ENCODE results near the gene UQCC2.

Gene UQCC2

DNA sequence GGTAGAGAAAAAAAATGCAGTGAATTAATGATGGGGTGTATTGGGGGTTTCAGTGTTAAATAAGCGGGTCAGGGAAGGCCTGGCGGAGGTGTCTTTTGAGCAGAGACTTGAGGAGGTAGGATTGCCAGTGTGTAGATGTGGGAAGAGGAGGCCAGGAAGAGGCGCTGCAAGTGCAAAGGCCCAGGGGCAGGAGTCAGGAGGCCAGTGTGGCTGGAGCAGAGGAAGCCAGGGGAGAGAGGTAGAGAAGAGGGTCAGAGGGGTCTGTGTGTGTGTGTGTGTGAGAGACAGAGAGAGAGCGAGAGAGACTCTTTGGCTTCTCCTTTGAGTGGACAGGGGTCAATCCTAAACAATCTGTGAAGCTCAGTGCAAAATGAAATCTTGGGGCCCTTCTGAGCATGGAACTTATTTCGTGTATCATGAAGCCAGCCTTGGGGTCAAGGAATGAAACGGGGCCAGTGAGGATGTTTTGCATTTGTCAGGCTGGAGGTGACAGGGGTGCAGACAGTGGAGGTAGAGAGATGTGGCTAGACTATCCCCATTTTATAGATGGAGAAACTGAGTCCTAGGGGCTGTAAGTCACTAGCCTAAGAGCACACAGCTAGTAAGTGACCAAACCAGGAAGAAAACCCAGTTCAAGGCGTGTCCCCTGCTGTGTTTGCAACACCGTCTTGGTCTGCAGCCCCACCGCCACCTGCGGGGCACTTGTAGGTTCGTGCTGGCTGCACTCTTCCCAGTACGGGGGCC is 44.9 kb upstream of the UQCC2 start:
- Histone ChIP-seq H3K4me3 (ENCODE audit: low read depth, low read length) (no peak overlapping the region), H3K9me3 (ENCODE audit: severe bottlenecking) (no peaks in the 10 kb centered on the region), H3K36me3 (no peaks in the 10 kb centered on the region), H3K27me3 (ENCODE audit: insufficient read depth, low read depth, severe bottlenecking) (no peaks in the 10 kb centered on the region), H3K27ac (peak overlapping the region; percentile 86)
- DNase-seq: no peak
- TF ChIP-seq, protein P1, sequence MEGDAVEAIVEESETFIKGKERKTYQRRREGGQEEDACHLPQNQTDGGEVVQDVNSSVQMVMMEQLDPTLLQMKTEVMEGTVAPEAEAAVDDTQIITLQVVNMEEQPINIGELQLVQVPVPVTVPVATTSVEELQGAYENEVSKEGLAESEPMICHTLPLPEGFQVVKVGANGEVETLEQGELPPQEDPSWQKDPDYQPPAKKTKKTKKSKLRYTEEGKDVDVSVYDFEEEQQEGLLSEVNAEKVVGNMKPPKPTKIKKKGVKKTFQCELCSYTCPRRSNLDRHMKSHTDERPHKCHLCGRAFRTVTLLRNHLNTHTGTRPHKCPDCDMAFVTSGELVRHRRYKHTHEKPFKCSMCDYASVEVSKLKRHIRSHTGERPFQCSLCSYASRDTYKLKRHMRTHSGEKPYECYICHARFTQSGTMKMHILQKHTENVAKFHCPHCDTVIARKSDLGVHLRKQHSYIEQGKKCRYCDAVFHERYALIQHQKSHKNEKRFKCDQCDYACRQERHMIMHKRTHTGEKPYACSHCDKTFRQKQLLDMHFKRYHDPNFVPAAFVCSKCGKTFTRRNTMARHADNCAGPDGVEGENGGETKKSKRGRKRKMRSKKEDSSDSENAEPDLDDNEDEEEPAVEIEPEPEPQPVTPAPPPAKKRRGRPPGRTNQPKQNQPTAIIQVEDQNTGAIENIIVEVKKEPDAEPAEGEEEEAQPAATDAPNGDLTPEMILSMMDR (IDR thresholded peaks at IDR 0.05; ENCODE audit: low read depth, low read length): no peak

DNA sequence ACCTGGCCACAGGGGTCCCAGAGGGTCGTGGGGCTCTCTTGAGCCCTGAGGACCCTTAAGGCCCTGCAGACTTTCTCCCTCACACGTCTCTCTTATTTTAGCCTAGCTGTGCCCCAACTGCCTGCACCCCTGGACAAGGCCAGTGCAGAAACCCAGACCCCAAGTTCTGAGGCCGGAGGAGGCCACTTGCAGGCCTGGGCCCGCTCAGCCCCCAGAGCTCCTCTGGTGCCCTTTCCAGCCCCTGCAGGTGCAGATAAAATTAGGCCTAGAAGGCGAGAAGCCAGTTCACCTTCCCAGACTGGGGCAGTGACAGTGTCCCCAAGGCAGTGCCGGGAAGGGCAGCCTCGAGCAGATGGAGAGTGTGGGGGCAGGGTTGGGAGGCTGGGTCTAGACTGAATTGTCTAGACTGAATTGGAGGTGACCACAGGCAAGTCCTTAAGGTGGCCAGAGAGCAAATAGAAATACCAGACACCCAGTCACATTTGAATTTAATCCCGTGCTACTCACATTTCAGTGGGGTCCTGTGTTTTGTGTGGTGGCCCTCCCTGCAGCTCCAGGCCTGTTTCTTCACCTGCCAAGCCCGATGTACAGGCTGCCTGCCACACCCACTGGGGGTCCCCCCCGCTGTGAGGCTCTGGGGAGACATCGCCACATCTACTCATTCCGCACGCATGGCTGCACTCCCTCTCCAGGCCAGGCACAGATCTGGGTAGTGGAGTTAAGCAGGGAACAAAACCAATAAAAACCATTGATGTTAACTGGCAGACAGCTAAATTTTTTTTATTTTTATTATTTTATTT is 43.8 kb upstream of the UQCC2 start:
- no peaks in the 10 kb centered on the region for H3K9me3 ChIP-seq (ENCODE audit: severe bottlenecking)
- no peaks in the 10 kb centered on the region for H3K27me3 ChIP-seq (ENCODE audit: insufficient read depth, low read depth, severe bottlenecking)
- DNase-seq: peak; percentile 96
- H3K36me3 ChIP-seq: no peaks in the 10 kb centered on the region
- peak overlapping the region; percentile 6 for H3K4me3 ChIP-seq (ENCODE audit: low read depth, low read length)
- TF ChIP-seq, protein P1 (IDR thresholded peaks at IDR 0.05; ENCODE audit: low read depth, low read length): no peak
- peak overlapping the region; percentile 86 for H3K27ac ChIP-seq

DNA sequence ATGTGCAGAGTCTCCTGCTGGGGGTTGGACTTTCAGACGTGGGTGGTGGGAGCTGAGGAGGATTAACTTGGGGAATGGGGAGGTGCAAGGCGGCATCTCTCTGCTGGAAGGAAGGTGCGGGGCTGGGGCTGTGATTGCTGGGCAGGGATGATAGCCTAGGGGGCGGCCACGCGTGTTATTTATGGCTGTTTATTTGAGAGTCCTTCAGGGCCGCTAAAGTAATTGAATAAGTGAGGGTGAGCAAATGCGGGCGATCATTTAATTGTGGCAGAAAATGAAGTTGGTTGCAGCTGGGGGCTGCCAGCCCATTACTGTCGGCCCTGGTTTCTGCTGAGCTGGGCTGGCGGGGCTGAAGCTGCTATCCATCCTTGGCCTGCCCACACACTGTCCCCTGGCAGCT is 42.7 kb upstream of the UQCC2 start:
- Histone ChIP-seq H3K4me3 (ENCODE audit: low read depth, low read length) (no peak overlapping the region), H3K27ac (peak overlapping the region; percentile 86), H3K36me3 (no peaks in the 10 kb centered on the region), H3K9me3 (ENCODE audit: severe bottlenecking) (no peaks in the 10 kb centered on the region), H3K27me3 (ENCODE audit: insufficient read depth, low read depth, severe bottlenecking) (no peaks in the 10 kb centered on the region)
- TF ChIP-seq, protein P1 (IDR thresholded peaks at IDR 0.05; ENCODE audit: low read depth, low read length): no peak
- no peak for DNase-seq

DNA sequence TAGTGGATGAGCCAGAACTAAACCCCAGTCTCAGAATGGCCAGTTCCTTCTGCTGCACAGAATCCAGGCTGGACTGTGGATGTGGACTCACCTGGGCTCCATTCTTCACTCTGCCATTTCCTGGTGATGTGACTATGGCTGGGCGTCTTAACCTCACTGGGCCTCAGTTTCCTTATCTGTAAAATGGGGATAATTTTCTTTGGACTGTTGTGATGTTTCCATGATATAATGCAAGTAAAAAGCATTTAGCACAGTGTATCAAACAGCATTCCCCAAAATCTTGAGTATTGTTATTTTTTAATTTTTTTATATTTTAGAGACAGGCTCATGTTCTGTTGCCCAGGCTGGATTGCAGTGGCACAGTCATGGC is 41.1 kb upstream of the UQCC2 start:
- DNase-seq: no peak
- Histone ChIP-seq H3K4me3 (ENCODE audit: low read depth, low read length) (no peak overlapping the region), H3K27ac (peak overlapping the region; percentile 53), H3K27me3 (ENCODE audit: insufficient read depth, low read depth, severe bottlenecking) (no peaks in the 10 kb centered on the region), H3K36me3 (no peaks in the 10 kb centered on the region), H3K9me3 (ENCODE audit: severe bottlenecking) (no peaks in the 10 kb centered on the region)
- TF ChIP-seq, protein P1 (IDR thresholded peaks at IDR 0.05; ENCODE audit: low read depth, low read length): no peak

DNA sequence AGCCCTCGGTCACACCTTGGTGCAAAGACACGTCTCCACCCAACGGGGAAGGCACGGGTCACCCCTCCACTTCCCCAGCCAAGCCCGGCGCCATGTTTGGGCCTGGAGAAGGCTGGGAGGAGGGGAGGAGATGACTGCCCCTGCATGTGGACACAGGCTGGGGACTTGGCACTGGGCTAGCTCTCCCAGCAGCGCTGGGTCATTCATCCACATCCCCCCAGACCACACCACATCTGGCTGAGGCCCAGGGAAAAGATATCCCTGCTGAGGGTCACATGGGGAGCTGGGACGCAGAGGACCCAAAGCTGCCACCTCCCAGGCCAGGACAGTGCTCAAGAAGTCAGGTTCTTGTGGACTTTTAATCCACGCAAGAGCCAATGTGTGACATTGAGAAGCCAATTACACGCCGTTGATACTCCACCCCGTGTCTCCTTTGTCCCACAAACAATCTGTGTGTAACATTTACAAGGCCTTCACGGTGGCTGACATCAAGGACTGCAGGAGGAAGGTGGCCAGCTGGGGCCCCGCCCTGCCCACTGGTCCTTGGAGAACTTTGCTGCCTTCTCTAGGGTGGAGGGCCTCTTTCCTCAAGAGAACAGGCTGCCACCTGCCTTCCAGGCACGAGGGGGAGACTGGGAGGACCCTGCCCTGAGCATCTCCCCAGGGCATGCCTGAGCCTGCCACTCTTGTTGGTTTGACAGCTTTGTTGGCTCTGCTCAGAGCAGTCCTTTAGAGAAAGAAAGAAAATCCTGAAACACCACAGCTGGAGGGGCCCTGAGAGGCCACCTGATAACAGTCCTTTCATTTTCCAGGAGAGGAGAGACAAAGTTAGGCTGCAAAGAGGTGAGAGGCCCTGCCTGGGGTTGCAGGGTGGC is 40.5 kb upstream of the UQCC2 start:
- H3K36me3 ChIP-seq: no peaks in the 10 kb centered on the region
- DNase-seq: peak; percentile 87
- H3K27me3 ChIP-seq (ENCODE audit: insufficient read depth, low read depth, severe bottlenecking): no peaks in the 10 kb centered on the region
- TF ChIP-seq, protein P1 (IDR thresholded peaks at IDR 0.05; ENCODE audit: low read depth, low read length): peak; percentile 39
- H3K27ac ChIP-seq: peak overlapping the region; percentile 53
- H3K9me3 ChIP-seq (ENCODE audit: severe bottlenecking): no peaks in the 10 kb centered on the region
- no peak overlapping the region for H3K4me3 ChIP-seq (ENCODE audit: low read depth, low read length)

Measured in WERI-Rb-1 (cell line).